AG09319 (cell line): ENCODE measurements around the gene MESD.

Experiments used
- DNase-seq: peaks from one replicate; pipeline ENCODE4 v3.0.0-alpha.2; 2010; ENCODE audit warnings: low read depth; ENCODE audit errors: extremely low read depth
- TF ChIP-seq, protein P1 (sequence below): IDR thresholded peaks from 2 replicates; pipeline ENCODE4 v1.5.1; 2011; ENCODE audit warnings: low read depth, mild to moderate bottlenecking, inconsistent platforms, low read length, moderate library complexity

The MESD gene

GRCh38 chr15:80916056-80916455 is 73.6 kb downstream of the MESD start:
- DNase-seq = no peak
- TF ChIP-seq, protein P1, sequence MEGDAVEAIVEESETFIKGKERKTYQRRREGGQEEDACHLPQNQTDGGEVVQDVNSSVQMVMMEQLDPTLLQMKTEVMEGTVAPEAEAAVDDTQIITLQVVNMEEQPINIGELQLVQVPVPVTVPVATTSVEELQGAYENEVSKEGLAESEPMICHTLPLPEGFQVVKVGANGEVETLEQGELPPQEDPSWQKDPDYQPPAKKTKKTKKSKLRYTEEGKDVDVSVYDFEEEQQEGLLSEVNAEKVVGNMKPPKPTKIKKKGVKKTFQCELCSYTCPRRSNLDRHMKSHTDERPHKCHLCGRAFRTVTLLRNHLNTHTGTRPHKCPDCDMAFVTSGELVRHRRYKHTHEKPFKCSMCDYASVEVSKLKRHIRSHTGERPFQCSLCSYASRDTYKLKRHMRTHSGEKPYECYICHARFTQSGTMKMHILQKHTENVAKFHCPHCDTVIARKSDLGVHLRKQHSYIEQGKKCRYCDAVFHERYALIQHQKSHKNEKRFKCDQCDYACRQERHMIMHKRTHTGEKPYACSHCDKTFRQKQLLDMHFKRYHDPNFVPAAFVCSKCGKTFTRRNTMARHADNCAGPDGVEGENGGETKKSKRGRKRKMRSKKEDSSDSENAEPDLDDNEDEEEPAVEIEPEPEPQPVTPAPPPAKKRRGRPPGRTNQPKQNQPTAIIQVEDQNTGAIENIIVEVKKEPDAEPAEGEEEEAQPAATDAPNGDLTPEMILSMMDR = no peak

DNA sequence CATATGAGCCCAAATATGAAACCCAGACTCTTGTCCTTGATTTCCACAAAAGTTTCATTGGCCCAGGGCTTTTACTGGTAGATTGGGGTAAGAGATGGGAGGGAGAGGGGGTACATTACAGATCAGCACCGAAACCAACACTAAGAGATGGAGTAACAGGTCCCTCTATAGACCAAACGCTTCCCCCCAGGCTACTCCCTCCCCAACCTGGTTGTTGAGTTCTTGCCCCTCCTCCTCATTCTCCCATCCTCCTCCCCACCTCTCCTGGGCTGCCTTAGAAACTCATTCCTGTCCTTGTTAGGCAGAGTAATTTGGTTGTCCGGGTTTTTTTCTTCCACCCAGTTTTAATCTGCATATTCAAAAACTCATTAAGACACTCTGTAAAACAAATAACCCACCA is 74.1 kb downstream of the MESD start:
- TF ChIP-seq, protein P1 = no peak
- no peak for DNase-seq

DNA sequence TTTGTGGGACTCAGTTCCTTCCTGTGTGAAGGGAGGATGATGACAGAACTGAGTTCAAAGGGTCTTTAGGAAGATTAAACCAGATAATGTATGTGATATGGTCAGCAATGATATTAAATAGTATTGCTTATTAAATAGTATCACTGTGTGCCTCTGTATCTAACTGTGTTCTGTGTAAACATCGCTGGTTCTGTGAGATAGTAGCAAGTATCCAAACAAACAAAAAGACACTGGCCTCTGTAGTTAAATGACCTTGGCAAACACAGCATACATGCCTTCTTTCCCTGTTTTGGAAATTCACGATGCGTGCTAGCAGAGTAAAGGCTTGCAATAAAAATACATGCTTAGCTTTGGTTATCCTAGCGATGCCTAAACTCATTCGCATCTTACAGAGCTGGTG is 76.1 kb downstream of the MESD start:
- no peak for DNase-seq
- TF ChIP-seq, protein P1 = no peak

- DNase-seq = no peak
- TF ChIP-seq, protein P1 = no peak
These were observed 76.9 kb downstream of the MESD start for GRCh38 chr15:80912673-80913072.

GRCh38 chr15:80911821-80912220 is 77.8 kb downstream of the MESD start:
- TF ChIP-seq, protein P1 = no peak
- no peak for DNase-seq

DNA sequence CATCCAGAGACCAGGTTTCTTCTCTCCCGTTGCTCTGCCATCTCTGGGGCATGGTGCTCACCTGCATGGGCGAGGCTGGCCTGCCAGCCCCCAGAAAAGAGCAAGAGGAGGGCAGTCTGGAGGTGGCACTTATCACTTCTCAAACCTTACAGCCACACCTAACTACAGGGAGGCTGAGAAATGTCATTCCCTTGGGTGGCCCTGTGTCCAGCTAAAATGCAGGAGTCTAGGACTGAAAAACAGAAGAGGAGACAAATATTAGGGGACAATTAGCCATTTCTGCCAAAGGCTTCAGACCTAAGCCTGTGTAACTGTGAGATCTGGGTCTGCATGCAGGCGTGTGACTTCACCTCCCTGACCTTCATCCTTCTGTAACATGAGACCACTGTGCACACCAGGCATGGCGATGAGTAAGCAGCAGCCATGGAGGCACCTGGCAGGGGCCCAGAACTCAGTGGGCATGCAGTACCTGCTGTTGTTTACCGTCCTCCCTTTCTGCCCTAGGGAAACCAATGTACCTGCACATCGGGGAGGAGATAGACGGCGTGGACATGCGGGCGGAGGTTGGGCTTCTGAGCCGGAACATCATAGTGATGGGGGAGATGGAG is 83.4 kb downstream of the MESD start:
- no peak for DNase-seq
- TF ChIP-seq, protein P1 = no peak

GRCh38 chr15:80904998-80905397 is 84.6 kb downstream of the MESD start:
- TF ChIP-seq, protein P1 = no peak
- DNase-seq = no peak
